ENCODE data around the gene PABPN1L.

GRCh38 chr16:88905563-88905962, 39.1 kb upstream of the PABPN1L start:
- TF ChIP-seq CTCF (IDR thresholded peaks at IDR 0.05) (no peak), POLR2A (IDR thresholded peaks at IDR 0.05) (no peak)

All from adrenal gland (tissue), 5 donors.